KMS-11 (cell line): Measurements from ENCODE around the gene LSM4.
"Not testable (repeated sequence)": the region's sequence is repeated elsewhere in the genome, so short reads cannot be mapped to it uniquely, and the experiment has no call there.

Experiments used
- H2AFZ ChIP-seq: fragments of 200-600 bp; sonication (generic); 2 replicates; pipeline ENCODE4 v1.6.1; 2016; ENCODE audit warnings: antibody characterized with exemption, mixed run types, low read depth
- H3K27ac ChIP-seq: fragments of 200-600 bp; sonication (generic); 2 replicates; pipeline ENCODE4 v1.6.1; 2016; ENCODE audit warnings: mild to moderate bottlenecking, mixed run types
- H3K27me3 ChIP-seq: fragments of 200-600 bp; sonication (generic); 2 replicates; pipeline ENCODE4 v1.6.1; 2017; ENCODE audit warnings: mild to moderate bottlenecking, low read depth, mixed run types, moderate library complexity; ENCODE audit not compliant: insufficient read depth
- H3K36me3 ChIP-seq: fragments of 200-600 bp; sonication (generic); 2 replicates; pipeline ENCODE4 v1.6.1; 2017; ENCODE audit warnings: mild to moderate bottlenecking, mixed run types; ENCODE audit not compliant: insufficient read depth
- H3K4me1 ChIP-seq: fragments of 200-600 bp; sonication (generic); 2 replicates; pipeline ENCODE4 v1.6.1; 2016; ENCODE audit warnings: mild to moderate bottlenecking, low read depth, mixed run types; ENCODE audit not compliant: poor library complexity, severe bottlenecking
- H3K4me2 ChIP-seq: fragments of 200-600 bp; sonication (generic); 2 replicates; pipeline ENCODE4 v1.7.0; 2016; ENCODE audit warnings: mild to moderate bottlenecking, mixed run types
- H3K4me3 ChIP-seq: fragments of 200-600 bp; sonication (generic); IDR thresholded peaks from 2 replicates; pipeline ENCODE4 v1.6.1; 2017; ENCODE audit warnings: low read depth, low read length, mixed read lengths; ENCODE audit not compliant: insufficient read depth
- H3K79me2 ChIP-seq: fragments of 200-600 bp; sonication (generic); 2 replicates; pipeline ENCODE4 v1.6.1; 2016; ENCODE audit warnings: low read depth, mixed run types; ENCODE audit not compliant: insufficient read depth
- H3K9ac ChIP-seq: fragments of 200-600 bp; sonication (generic); 2 replicates; pipeline ENCODE4 v1.6.1; 2016; ENCODE audit warnings: mild to moderate bottlenecking, mixed run types
- H4K20me1 ChIP-seq: fragments of 200-600 bp; sonication (generic); 2 replicates; pipeline ENCODE4 v1.6.1; 2016; ENCODE audit warnings: mild to moderate bottlenecking, mixed run types; ENCODE audit not compliant: insufficient read depth
- CTCF ChIP-seq: fragments of 200-600 bp; sonication (generic); conservative IDR thresholded peaks from 2 replicates; pipeline ENCODE4 v1.6.1; 2017; ENCODE audit warnings: low read depth, mild to moderate bottlenecking, antibody characterized with exemption, low read length, moderate library complexity, mixed read lengths

Gene LSM4

GRCh38 chr19:18322759-18323460, at the start of gene LSM4:
TSS of gene LSM4 (minus strand) at chr19:18323076. CDS start at chr19:18323020, 56 bp downstream.
- H3K36me3 ChIP-seq: no peaks in the 10 kb centered on the region
- no peak for TF ChIP-seq CTCF
- H3K27me3 ChIP-seq: no peaks in the 10 kb centered on the region
- peaks cover 41% of the 10 kb centered on the region for H3K79me2 ChIP-seq
- H2AFZ ChIP-seq: peak within 1 kb of the TSS; percentile 88
- H3K4me1 ChIP-seq: peaks cover 22% of the 10 kb centered on the region
- no peaks in the 10 kb centered on the region for H4K20me1 ChIP-seq
- H3K27ac ChIP-seq: peak within 1 kb of the TSS; percentile 83
- H3K9ac ChIP-seq: peak within 1 kb of the TSS; percentile 83
- peak within 1 kb of the TSS; percentile 99 for H3K4me2 ChIP-seq
- no peak within 1 kb of the TSS for H3K4me3 ChIP-seq

GRCh38 chr19:18368504-18369222, 45.8 kb upstream of the LSM4 start:
- Histone ChIP-seq H3K9ac (no peak overlapping the region), H3K4me1 (peaks cover 3% of the 10 kb centered on the region), H2AFZ (no peak overlapping the region), H3K79me2 (no peaks in the 10 kb centered on the region), H3K36me3 (no peaks in the 10 kb centered on the region), H4K20me1 (no peaks in the 10 kb centered on the region), H3K27me3 (no peaks in the 10 kb centered on the region; the same call in 1 of the 2 replicates), H3K4me3 (no peak overlapping the region), H3K27ac (no peak overlapping the region), H3K4me2 (no peak overlapping the region)
- TF ChIP-seq CTCF: no peak

- H3K36me3 ChIP-seq: no peaks in the 10 kb centered on the region
- TF ChIP-seq CTCF: no peak
- H3K27me3 ChIP-seq: no peaks in the 10 kb centered on the region; the same call in 1 of the 2 replicates
- no peak overlapping the region for H3K4me2 ChIP-seq
- no peak overlapping the region for H3K4me3 ChIP-seq
- H4K20me1 ChIP-seq: no peaks in the 10 kb centered on the region
- H3K79me2 ChIP-seq: no peaks in the 10 kb centered on the region
- no peak overlapping the region for H2AFZ ChIP-seq
- H3K27ac ChIP-seq: no peak overlapping the region
- H3K9ac ChIP-seq: no peak overlapping the region
- peaks cover 3% of the 10 kb centered on the region for H3K4me1 ChIP-seq
Observed at GRCh38 chr19:18366021-18366435, 43.2 kb upstream of the LSM4 start.

- H3K4me1 ChIP-seq: peaks cover 3% of the 10 kb centered on the region
- H3K9ac ChIP-seq: no peak overlapping the region
- H3K4me2 ChIP-seq: no peak overlapping the region
- no peak overlapping the region for H3K4me3 ChIP-seq
- no peaks in the 10 kb centered on the region for H3K36me3 ChIP-seq
- H2AFZ ChIP-seq: no peak overlapping the region
- TF ChIP-seq CTCF: no peak
- no peak overlapping the region for H3K27ac ChIP-seq
- no peaks in the 10 kb centered on the region for H3K79me2 ChIP-seq
- H4K20me1 ChIP-seq: no peaks in the 10 kb centered on the region
- H3K27me3 ChIP-seq: no peaks in the 10 kb centered on the region; the same call in 1 of the 2 replicates
Observed at GRCh38 chr19:18364826-18365528, 42.1 kb upstream of the LSM4 start.

- H3K27me3 ChIP-seq, H3K27ac ChIP-seq, H3K79me2 ChIP-seq, H3K4me2 ChIP-seq, H3K4me3 ChIP-seq, H3K4me1 ChIP-seq, H4K20me1 ChIP-seq, H3K9ac ChIP-seq, H2AFZ ChIP-seq, H3K36me3 ChIP-seq: not testable (repeated sequence)
Observed at GRCh38 chr19:18364277-18364825, 41.5 kb upstream of the LSM4 start.
